ENCODE data around the gene DCTN5. TPM values are rescaled to one million over a fixed set of nuclear protein-coding genes. Genes with fewer than 3 reads are reported as not detected.

Gene DCTN5
- total RNA-seq, 3 donors from 2014 or later (not counting 1 experiment from before 2014, with no cell fraction given): 60.7 to 72.1 (median 65.8) TPM

DNA sequence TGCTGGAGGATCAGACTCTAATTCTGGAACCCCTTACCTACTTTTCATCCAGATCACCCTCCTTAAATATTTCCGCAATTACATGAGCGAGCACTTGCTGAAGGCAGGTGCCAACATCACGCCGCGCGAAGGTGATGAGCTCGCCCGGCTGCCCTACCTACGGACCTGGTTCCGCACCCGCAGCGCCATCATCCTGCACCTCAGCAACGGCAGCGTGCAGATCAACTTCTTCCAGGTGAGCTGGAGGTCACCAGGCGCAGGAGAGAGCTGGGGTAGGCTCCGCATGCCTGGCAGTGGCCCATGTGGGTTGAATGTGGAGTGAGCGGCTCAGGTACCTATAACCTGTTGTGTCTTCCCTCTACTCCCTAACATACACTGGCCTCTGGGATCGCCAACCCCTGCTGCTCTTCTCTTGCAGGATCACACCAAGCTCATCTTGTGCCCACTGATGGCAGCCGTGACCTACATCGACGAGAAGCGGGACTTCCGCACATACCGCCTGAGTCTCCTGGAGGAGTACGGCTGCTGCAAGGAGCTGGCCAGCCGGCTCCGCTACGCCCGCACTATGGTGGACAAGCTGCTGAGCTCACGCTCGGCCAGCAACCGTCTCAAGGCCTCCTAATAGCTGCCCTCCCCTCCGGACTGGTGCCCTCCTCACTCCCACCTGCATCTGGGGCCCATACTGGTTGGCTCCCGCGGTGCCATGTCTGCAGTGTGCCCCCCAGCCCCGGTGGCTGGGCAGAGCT is 48.3 kb downstream of the DCTN5 start:
- no peaks in the 10 kb centered on the region for H3K9me3 Mint-ChIP-seq
- no peaks in the 10 kb centered on the region for H3K27me3 Mint-ChIP-seq (ENCODE audit: low read depth in 2 of 2)
- no peak overlapping the region for H3K27ac Mint-ChIP-seq
- no peaks in the 10 kb centered on the region for H3K9me3 ChIP-seq (ENCODE audit: control insufficient read depth, insufficient read depth, low read length)
- no peak for ATAC-seq
- H3K36me3 ChIP-seq (ENCODE audit: control insufficient read depth, insufficient read depth, low read length): peaks cover 25% of the 10 kb centered on the region
- H3K4me3 Mint-ChIP-seq: no peak overlapping the region
- DNase-seq: no peak
- no peak overlapping the region for H3K27ac ChIP-seq (ENCODE audit: low read length)
- no peaks in the 10 kb centered on the region for H3K36me3 Mint-ChIP-seq
- no peak for TF ChIP-seq CTCF (IDR thresholded peaks at IDR 0.05)
- no peak overlapping the region for H3K4me3 ChIP-seq (ENCODE audit: low read length)
- no peaks in the 10 kb centered on the region for H3K27me3 ChIP-seq (ENCODE audit: control insufficient read depth, insufficient read depth, low read length)
- intact Hi-C loops (cut with micrococcal nuclease): no loop called here
- H3K4me1 ChIP-seq (ENCODE audit: control insufficient read depth, insufficient read depth, low read length): peaks cover 2% of the 10 kb centered on the region
- H3K4me1 Mint-ChIP-seq: peaks cover 3% of the 10 kb centered on the region in 2 donors
- WGBS (ENCODE audit: insufficient coverage): 98% methylated on average over 34 of the region's 36 CpGs

GRCh38 chr16:23690771-23691482 is 49.7 kb downstream of the DCTN5 start:
- DNase-seq (no peak), ATAC-seq (no peak)
- TF ChIP-seq CTCF (IDR thresholded peaks at IDR 0.05): no peak
- Mint-ChIP-seq H3K4me3 (no peak overlapping the region), H3K9me3 (no peaks in the 10 kb centered on the region), H3K36me3 (no peaks in the 10 kb centered on the region), H3K27ac (no peak overlapping the region), H3K4me1 (peaks cover 5 to 9% of the 10 kb centered on the region in 2 donors), H3K27me3 (ENCODE audit: low read depth in 2 of 2) (no peaks in the 10 kb centered on the region)
- Histone ChIP-seq H3K36me3 (ENCODE audit: control insufficient read depth, insufficient read depth, low read length) (peaks cover 25% of the 10 kb centered on the region), H3K4me3 (ENCODE audit: low read length) (no peak overlapping the region), H3K27ac (ENCODE audit: low read length) (no peak overlapping the region), H3K9me3 (ENCODE audit: control insufficient read depth, insufficient read depth, low read length) (no peaks in the 10 kb centered on the region), H3K4me1 (ENCODE audit: control insufficient read depth, insufficient read depth, low read length) (peaks cover 9% of the 10 kb centered on the region), H3K27me3 (ENCODE audit: control insufficient read depth, insufficient read depth, low read length) (no peaks in the 10 kb centered on the region)
- intact Hi-C loops (cut with micrococcal nuclease): no loop called here
- WGBS (ENCODE audit: insufficient coverage): 98% methylated on average over 25 of the region's 25 CpGs

DNA sequence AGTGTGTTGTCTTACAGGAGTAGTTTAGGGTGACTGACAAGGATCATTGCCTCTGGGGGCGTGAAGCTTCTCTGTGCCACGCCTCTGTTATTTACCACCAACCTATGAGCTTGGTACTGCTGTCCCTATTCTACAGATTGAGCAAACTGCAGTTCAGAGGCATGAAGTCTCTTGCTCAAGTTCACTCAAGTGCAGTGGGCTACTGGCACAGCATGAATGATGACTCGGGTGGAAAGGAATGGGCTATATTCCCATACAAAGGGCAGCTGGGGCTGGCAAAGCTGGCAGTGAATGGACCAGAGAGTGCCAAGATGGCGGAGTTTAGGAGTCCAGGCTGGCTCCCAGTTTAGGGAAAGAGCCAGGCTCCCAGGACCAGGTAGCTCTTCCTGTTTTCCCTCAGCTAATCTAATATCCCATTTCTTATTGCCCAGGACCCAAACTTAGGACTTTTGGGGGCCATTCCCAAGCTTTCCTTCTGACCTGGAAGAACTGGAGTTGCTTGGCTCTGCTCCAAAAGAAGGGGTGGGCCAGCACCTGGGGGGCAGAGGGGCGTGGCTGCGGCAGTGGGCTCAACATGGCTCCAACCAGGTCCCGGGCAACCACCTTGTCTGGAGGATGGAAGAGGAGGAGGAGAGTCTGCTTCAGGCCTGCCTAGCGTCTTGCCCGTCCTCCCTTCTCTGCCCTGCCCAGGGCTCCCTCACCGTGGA is 50.4 kb downstream of the DCTN5 start:
- Mint-ChIP-seq H3K4me1 (peaks cover 5 to 9% of the 10 kb centered on the region in 2 donors), H3K36me3 (no peaks in the 10 kb centered on the region), H3K27ac (no peak overlapping the region), H3K27me3 (ENCODE audit: low read depth in 2 of 2) (no peaks in the 10 kb centered on the region), H3K9me3 (no peaks in the 10 kb centered on the region), H3K4me3 (no peak overlapping the region)
- Histone ChIP-seq H3K4me3 (ENCODE audit: low read length) (no peak overlapping the region), H3K36me3 (ENCODE audit: control insufficient read depth, insufficient read depth, low read length) (peaks cover 25% of the 10 kb centered on the region), H3K9me3 (ENCODE audit: control insufficient read depth, insufficient read depth, low read length) (no peaks in the 10 kb centered on the region), H3K4me1 (ENCODE audit: control insufficient read depth, insufficient read depth, low read length) (peaks cover 9% of the 10 kb centered on the region), H3K27ac (ENCODE audit: low read length) (no peak overlapping the region), H3K27me3 (ENCODE audit: control insufficient read depth, insufficient read depth, low read length) (no peaks in the 10 kb centered on the region)
- no peak for TF ChIP-seq CTCF (IDR thresholded peaks at IDR 0.05)
- 93% methylated on average over 10 of the region's 10 CpGs for WGBS (ENCODE audit: insufficient coverage)
- DNase-seq: no peak
- no peak for ATAC-seq
- intact Hi-C loops (cut with micrococcal nuclease): no loop called here

Data from natural killer cell (primary cell).